IPS-20b (cell line): ENCODE measurements around the gene DAB2IP.

Source experiments
- H3K27ac ChIP-seq: one replicate; pipeline ENCODE4 v1.5.1; 2013; ENCODE audit warnings: low read length
- H3K27me3 ChIP-seq: 2 replicates; pipeline ENCODE4 v1.6.1; 2013; ENCODE audit warnings: mild to moderate bottlenecking, low read length, inconsistent platforms; ENCODE audit not compliant: insufficient read depth
- H3K36me3 ChIP-seq: 2 replicates; pipeline ENCODE4 v1.6.1; 2013; ENCODE audit warnings: low read depth, mild to moderate bottlenecking, inconsistent platforms, low read length, moderate library complexity; ENCODE audit not compliant: insufficient read depth
- H3K4me1 ChIP-seq: 2 replicates; pipeline ENCODE4 v1.6.1; 2013; ENCODE audit warnings: mild to moderate bottlenecking, control low read depth, inconsistent platforms, low read length, moderate library complexity; ENCODE audit not compliant: insufficient read depth
- H3K4me3 ChIP-seq: 2 replicates; pipeline ENCODE4 v1.5.1; 2013; ENCODE audit warnings: mild to moderate bottlenecking, low read length, inconsistent platforms
- H3K9ac ChIP-seq: 2 replicates; pipeline ENCODE4 v1.6.1; 2013; ENCODE audit warnings: low read depth, mild to moderate bottlenecking, inconsistent platforms, low read length, moderate library complexity
- H3K9me3 ChIP-seq: 2 replicates; pipeline ENCODE4 v1.6.1; 2013; ENCODE audit warnings: mild to moderate bottlenecking, low read depth, low read length, inconsistent platforms; ENCODE audit not compliant: insufficient read depth

The DAB2IP gene

GRCh38 chr9:121798941-121799340 is 147.5 kb downstream of the DAB2IP start:
- no peaks in the 10 kb centered on the region for H3K27me3 ChIP-seq

GRCh38 chr9:121800376-121800775 is 148.9 kb downstream of the DAB2IP start:
- Histone ChIP-seq H3K36me3 (no peaks in the 10 kb centered on the region), H3K9ac (no peak overlapping the region), H3K9me3 (peaks cover 5% of the 10 kb centered on the region; the same call in 1 of the 2 replicates), H3K27ac (no peak overlapping the region), H3K4me3 (no peak overlapping the region), H3K27me3 (no peaks in the 10 kb centered on the region), H3K4me1 (no peaks in the 10 kb centered on the region; the same call in 1 of the 2 replicates)

More at GRCh38 chr9:121798941-121799340, 147.5 kb downstream of the DAB2IP start:
- Histone ChIP-seq H3K27ac (no peak overlapping the region), H3K4me3 (no peak overlapping the region), H3K4me1 (no peaks in the 10 kb centered on the region; the same call in 1 of the 2 replicates), H3K36me3 (no peaks in the 10 kb centered on the region), H3K9ac (no peak overlapping the region), H3K9me3 (no peaks in the 10 kb centered on the region)

GRCh38 chr9:121801579-121801978 is 150.1 kb downstream of the DAB2IP start:
- Histone ChIP-seq H3K9me3 (peaks cover 5% of the 10 kb centered on the region; the same call in 1 of the 2 replicates), H3K27ac (no peak overlapping the region), H3K27me3 (no peaks in the 10 kb centered on the region)

GRCh38 chr9:121802753-121803152 is 151.3 kb downstream of the DAB2IP start:
- no peak overlapping the region for H3K9ac ChIP-seq
- peaks cover 5% of the 10 kb centered on the region; the same call in 1 of the 2 replicates for H3K9me3 ChIP-seq
- H3K36me3 ChIP-seq, result no peaks in the 10 kb centered on the region
- H3K27me3 ChIP-seq, result no peaks in the 10 kb centered on the region
- H3K4me1 ChIP-seq, result no peaks in the 10 kb centered on the region
- H3K27ac ChIP-seq, result no peak overlapping the region
- H3K4me3 ChIP-seq, result no peak overlapping the region

More at GRCh38 chr9:121801579-121801978, 150.1 kb downstream of the DAB2IP start:
- Histone ChIP-seq H3K4me1 (no peaks in the 10 kb centered on the region; the same call in 1 of the 2 replicates), H3K36me3 (no peaks in the 10 kb centered on the region), H3K9ac (no peak overlapping the region), H3K4me3 (no peak overlapping the region)

DNA sequence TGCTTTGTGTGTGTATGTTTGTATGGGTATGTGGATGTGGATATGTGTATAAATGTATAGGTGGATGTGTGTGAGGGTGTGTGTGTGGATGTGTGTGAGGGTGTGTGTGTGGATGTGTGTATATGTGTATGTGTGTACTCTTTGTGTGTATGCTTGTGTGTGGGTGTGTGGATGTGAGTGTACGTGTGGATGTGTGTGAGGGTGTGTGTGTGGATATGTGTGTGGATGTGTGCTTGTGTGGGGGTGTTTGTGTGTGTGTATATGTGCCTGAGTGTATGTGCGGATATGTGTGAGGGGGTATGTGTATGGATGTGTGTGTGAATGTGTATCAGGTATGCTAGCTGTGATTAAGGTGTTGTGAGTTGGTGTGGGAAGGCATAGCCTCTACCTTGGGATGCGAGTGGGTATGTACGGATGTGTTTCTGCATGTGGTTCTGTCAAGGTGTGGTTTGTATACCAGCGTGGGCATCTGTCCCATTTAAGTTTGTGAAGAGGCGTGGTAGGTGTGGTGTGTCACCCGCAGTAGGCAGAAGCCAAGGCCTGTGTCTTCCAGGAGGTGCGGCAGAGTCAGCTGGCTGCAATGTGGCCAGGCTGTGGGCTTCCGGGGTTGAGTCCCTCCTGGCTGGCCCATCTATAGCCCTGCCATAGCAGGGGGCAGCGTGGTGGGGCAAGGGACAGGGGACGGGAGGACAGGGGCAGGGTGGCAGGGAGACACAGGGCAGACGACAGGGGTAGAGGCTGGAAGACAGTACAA is 155.8 kb downstream of the DAB2IP start:
- Histone ChIP-seq H3K9me3 (peaks cover 5% of the 10 kb centered on the region; the same call in 1 of the 2 replicates), H3K9ac (no peak overlapping the region), H3K27me3 (no peaks in the 10 kb centered on the region), H3K4me1 (no peaks in the 10 kb centered on the region), H3K36me3 (no peaks in the 10 kb centered on the region), H3K4me3 (no peak overlapping the region), H3K27ac (no peak overlapping the region)

DNA sequence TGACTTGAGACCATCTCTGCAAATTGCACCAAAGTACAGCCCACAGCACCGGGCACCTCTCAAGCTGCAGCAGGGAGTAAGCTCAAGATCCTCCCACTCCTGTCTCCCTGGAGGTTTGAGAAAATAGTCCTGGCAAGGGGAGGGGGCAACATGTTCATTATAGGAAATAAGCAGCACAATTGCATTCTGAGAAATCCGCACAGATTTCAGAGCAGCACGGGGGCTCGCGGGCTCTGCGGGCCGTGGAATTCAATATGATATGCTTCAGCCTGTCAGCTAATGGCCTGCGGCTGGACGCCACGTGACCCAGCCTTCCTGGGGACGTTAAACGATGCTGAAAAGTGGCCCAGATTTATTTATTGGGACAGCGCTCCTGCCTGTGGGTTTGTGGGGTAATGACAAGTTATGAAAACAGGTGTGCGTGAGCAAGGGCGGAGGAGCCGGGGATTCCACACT is 156.4 kb downstream of the DAB2IP start:
- no peaks in the 10 kb centered on the region for H3K27me3 ChIP-seq

GRCh38 chr9:121808781-121809180 is 157.3 kb downstream of the DAB2IP start:
- no peak overlapping the region for H3K9ac ChIP-seq
- no peak overlapping the region for H3K4me3 ChIP-seq
- no peaks in the 10 kb centered on the region for H3K36me3 ChIP-seq
- no peak overlapping the region for H3K27ac ChIP-seq
- H3K27me3 ChIP-seq, result no peaks in the 10 kb centered on the region
- H3K9me3 ChIP-seq, result peaks cover 5% of the 10 kb centered on the region; the same call in 1 of the 2 replicates
- H3K4me1 ChIP-seq, result 0 out of 2 replicates have a peak, but pooled peaks cover 2% of the 10 kb centered on the region

More for the DNA sequence above, 156.4 kb downstream of the DAB2IP start:
- peaks cover 5% of the 10 kb centered on the region; the same call in 1 of the 2 replicates for H3K9me3 ChIP-seq
- H3K4me1 ChIP-seq, result no peaks in the 10 kb centered on the region
- H3K27ac ChIP-seq, result no peak overlapping the region
- no peak overlapping the region for H3K9ac ChIP-seq
- no peak overlapping the region for H3K4me3 ChIP-seq
- no peaks in the 10 kb centered on the region for H3K36me3 ChIP-seq

GRCh38 chr9:121809356-121810050 is 158.1 kb downstream of the DAB2IP start:
- Histone ChIP-seq H3K36me3 (no peaks in the 10 kb centered on the region), H3K9me3 (peaks cover 3% of the 10 kb centered on the region; the same call in 1 of the 2 replicates), H3K9ac (no peak overlapping the region), H3K4me3 (no peak overlapping the region), H3K27me3 (no peaks in the 10 kb centered on the region), H3K27ac (no peak overlapping the region), H3K4me1 (0 out of 2 replicates have a peak, but pooled peaks cover 3% of the 10 kb centered on the region)

DNA sequence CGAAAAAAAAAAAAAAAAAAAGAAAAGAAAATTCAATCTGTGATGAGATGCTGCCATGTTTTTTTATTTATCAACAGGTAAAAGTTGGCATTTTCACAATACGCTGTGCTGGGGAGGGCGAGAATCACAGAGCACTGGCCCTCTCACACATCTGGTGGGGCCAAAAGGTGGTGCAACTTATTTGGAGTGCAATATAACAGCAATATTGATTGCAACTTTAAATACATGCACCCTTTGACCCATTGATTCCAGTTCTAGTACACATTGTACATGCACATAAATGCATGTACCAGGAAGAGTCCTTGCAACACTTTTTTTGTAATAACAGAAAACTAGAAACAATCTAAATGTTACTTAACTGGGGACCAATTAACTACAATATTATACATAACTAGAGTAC is 159.1 kb downstream of the DAB2IP start:
- no peaks in the 10 kb centered on the region for H3K9me3 ChIP-seq
- no peak overlapping the region for H3K4me3 ChIP-seq
- no peak overlapping the region for H3K9ac ChIP-seq
- H3K27ac ChIP-seq, result no peak overlapping the region
- 0 out of 2 replicates have a peak, but pooled peaks cover 3% of the 10 kb centered on the region for H3K4me1 ChIP-seq
- no peaks in the 10 kb centered on the region for H3K27me3 ChIP-seq
- H3K36me3 ChIP-seq, result no peaks in the 10 kb centered on the region

DNA sequence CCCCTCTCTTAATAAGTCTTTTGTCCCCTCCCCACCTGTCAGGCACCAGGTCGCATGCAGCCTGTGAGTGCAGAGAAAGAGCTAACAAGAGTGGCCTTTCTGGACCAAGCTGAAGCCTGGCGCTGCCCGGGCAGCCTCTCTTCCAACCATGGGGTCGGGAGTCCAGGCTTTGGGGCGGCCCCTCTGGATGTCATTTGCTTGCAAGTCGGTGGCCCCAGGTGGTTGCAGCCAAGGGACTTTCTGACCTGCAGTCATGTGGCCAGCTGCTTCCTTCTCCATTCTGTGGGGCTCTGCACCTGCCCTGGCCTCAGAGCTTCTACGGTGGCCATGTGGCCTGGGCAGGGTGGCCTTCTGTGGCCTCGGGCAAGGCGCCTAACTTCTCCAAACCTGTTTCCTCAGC is 159.7 kb downstream of the DAB2IP start:
- Histone ChIP-seq H3K27me3 (no peaks in the 10 kb centered on the region), H3K27ac (no peak overlapping the region), H3K9me3 (no peaks in the 10 kb centered on the region), H3K4me1 (0 out of 2 replicates have a peak, but pooled peaks cover 3% of the 10 kb centered on the region), H3K4me3 (no peak overlapping the region), H3K9ac (no peak overlapping the region), H3K36me3 (no peaks in the 10 kb centered on the region)

DNA sequence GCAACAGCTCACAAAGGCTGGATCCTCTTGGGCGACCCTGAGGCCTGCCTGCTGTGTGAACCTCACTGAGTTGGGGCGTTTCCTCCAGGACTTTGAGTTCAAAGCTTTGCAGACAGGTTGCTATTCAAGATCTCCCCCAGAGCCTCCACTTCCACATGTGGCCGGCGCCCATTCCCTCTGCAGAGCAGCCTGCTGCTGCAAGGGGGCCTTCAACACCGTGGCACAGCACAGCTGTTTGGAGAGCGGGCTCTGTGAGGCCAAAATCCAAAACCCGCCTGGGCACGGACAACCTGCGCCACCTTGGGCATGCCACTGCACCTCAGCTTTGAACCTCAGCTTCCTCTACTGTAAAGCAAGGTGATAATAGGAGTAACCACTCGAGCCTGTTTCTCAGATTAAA is 160.3 kb downstream of the DAB2IP start:
- H3K9me3 ChIP-seq, result no peaks in the 10 kb centered on the region
- H3K36me3 ChIP-seq, result no peaks in the 10 kb centered on the region
- no peak overlapping the region for H3K27ac ChIP-seq
- H3K27me3 ChIP-seq, result peaks cover 1% of the 10 kb centered on the region; the same call in 1 of the 2 replicates
- peaks cover 5% of the 10 kb centered on the region; the same call in 1 of the 2 replicates for H3K4me1 ChIP-seq
- no peak overlapping the region for H3K9ac ChIP-seq
- no peak overlapping the region for H3K4me3 ChIP-seq
